ENCODE results near the gene OR6C70. TPM values are rescaled to one million over a fixed set of nuclear protein-coding genes. Genes with fewer than 3 reads are reported as not detected.
"Not testable (repeated sequence)": the region's sequence is repeated elsewhere in the genome, so short reads cannot be mapped to it uniquely, and the experiment has no call there.

The OR6C70 gene
- total RNA-seq, 1 donor, result not detected

DNA sequence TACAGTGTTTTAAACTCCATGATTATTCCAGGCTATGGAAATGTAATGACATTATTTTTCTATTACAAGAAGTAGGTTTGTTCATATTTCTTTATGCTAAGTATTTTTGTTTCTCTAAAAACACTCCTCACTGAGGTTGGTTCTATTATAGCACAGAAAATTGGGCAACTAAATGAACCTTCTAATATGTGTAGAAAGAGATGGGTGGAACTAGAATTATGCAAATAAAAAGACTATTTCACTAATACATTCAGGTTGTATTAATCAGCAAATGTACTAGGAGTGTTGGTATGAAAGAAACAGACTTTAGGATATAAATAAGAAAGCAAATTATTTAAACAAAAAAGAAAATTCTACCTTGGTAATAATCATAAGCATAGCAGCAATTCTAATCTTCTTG lies 21.1 kb downstream of the OR6C70 start:
- H2AFZ ChIP-seq (ENCODE audit: low read length), result no peak overlapping the region
- no peaks in the 10 kb centered on the region for H3K36me3 ChIP-seq (ENCODE audit: insufficient read depth, low read length)
- no peaks in the 10 kb centered on the region for H3K27me3 ChIP-seq (ENCODE audit: insufficient read depth, low read length)
- H3K4me1 ChIP-seq (ENCODE audit: insufficient read depth, low read length), result no peaks in the 10 kb centered on the region
- TF ChIP-seq, protein P1, sequence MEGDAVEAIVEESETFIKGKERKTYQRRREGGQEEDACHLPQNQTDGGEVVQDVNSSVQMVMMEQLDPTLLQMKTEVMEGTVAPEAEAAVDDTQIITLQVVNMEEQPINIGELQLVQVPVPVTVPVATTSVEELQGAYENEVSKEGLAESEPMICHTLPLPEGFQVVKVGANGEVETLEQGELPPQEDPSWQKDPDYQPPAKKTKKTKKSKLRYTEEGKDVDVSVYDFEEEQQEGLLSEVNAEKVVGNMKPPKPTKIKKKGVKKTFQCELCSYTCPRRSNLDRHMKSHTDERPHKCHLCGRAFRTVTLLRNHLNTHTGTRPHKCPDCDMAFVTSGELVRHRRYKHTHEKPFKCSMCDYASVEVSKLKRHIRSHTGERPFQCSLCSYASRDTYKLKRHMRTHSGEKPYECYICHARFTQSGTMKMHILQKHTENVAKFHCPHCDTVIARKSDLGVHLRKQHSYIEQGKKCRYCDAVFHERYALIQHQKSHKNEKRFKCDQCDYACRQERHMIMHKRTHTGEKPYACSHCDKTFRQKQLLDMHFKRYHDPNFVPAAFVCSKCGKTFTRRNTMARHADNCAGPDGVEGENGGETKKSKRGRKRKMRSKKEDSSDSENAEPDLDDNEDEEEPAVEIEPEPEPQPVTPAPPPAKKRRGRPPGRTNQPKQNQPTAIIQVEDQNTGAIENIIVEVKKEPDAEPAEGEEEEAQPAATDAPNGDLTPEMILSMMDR (IDR thresholded peaks at IDR 0.05; ENCODE audit: extremely low read depth, low read depth, low read length), result no peak
- H3K79me2 ChIP-seq (ENCODE audit: insufficient read depth, low read length), result no peaks in the 10 kb centered on the region
- no peak overlapping the region for H3K27ac ChIP-seq (ENCODE audit: low read depth, low read length)
- no peaks in the 10 kb centered on the region for H4K20me1 ChIP-seq (ENCODE audit: insufficient read depth, low read length)
- no peak for DNase-seq (ENCODE audit: insufficient read length, low spot score, missing footprints)
- H3K4me2 ChIP-seq (ENCODE audit: insufficient read depth, low read length), result no peak overlapping the region
- H3K9me3 ChIP-seq (ENCODE audit: low read depth, low read length), result no peaks in the 10 kb centered on the region
- no peak overlapping the region for H3K4me3 ChIP-seq (ENCODE audit: insufficient read depth, low read length)

DNA sequence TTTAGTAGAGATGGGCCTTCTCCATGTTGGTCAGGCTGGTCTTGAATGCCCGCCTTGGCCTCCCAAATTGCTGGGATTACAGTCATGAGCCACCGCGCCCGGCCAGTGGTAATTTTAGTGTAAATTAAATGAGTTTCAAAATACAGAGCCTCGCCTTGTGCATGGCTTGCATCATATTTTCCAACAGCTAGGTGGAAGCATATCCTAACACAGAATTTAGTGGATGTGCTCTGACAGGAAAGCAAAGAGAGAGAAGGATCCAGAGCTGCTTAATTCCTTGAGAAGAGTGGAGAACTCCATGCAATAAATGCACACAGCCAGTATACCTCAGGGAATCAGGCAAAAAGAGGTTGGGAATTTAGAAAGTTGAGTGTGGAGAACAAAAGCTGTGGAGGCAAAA lies 23.6 kb downstream of the OR6C70 start:
- no peak for DNase-seq (ENCODE audit: insufficient read length, low spot score, missing footprints)
- H4K20me1 ChIP-seq (ENCODE audit: insufficient read depth, low read length), result no peaks in the 10 kb centered on the region
- no peaks in the 10 kb centered on the region for H3K36me3 ChIP-seq (ENCODE audit: insufficient read depth, low read length)
- H3K4me2 ChIP-seq (ENCODE audit: insufficient read depth, low read length), result no peak overlapping the region
- no peak overlapping the region for H3K4me3 ChIP-seq (ENCODE audit: insufficient read depth, low read length)
- no peaks in the 10 kb centered on the region for H3K79me2 ChIP-seq (ENCODE audit: insufficient read depth, low read length)
- no peak overlapping the region for H2AFZ ChIP-seq (ENCODE audit: low read length)
- H3K27ac ChIP-seq (ENCODE audit: low read depth, low read length), result no peak overlapping the region
- TF ChIP-seq, protein P1 (IDR thresholded peaks at IDR 0.05; ENCODE audit: extremely low read depth, low read depth, low read length), result no peak
- H3K27me3 ChIP-seq (ENCODE audit: insufficient read depth, low read length), result no peaks in the 10 kb centered on the region
- H3K9me3 ChIP-seq (ENCODE audit: low read depth, low read length), result no peaks in the 10 kb centered on the region
- H3K4me1 ChIP-seq (ENCODE audit: insufficient read depth, low read length), result no peaks in the 10 kb centered on the region

DNA sequence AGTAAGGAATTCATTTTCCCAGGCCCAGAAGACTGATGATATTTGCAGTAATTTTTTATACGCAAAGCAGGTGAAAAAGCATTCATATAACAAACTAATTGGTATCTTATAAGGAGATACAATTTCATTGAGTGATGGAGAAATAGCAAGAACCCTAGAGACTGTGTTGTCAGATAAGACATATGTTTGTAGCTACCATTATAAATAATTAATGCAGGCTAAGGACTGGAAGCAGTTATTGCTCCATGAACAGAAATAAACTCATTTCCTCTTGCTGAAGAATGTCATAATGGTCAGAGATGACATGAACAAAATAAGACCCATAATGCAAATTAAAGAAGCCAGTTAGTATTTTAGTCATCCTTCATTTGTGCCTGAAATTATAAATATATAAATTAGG lies 24.6 kb downstream of the OR6C70 start:
- Histone ChIP-seq H4K20me1 (ENCODE audit: insufficient read depth, low read length) (no peaks in the 10 kb centered on the region), H3K9me3 (ENCODE audit: low read depth, low read length) (no peaks in the 10 kb centered on the region), H3K79me2 (ENCODE audit: insufficient read depth, low read length) (no peaks in the 10 kb centered on the region), H2AFZ (ENCODE audit: low read length) (no peak overlapping the region), H3K27me3 (ENCODE audit: insufficient read depth, low read length) (no peaks in the 10 kb centered on the region), H3K27ac (ENCODE audit: low read depth, low read length) (no peak overlapping the region), H3K4me2 (ENCODE audit: insufficient read depth, low read length) (no peak overlapping the region), H3K4me1 (ENCODE audit: insufficient read depth, low read length) (no peaks in the 10 kb centered on the region), H3K4me3 (ENCODE audit: insufficient read depth, low read length) (no peak overlapping the region), H3K36me3 (ENCODE audit: insufficient read depth, low read length) (no peaks in the 10 kb centered on the region)
- DNase-seq (ENCODE audit: insufficient read length, low spot score, missing footprints), result no peak
- TF ChIP-seq, protein P1 (IDR thresholded peaks at IDR 0.05; ENCODE audit: extremely low read depth, low read depth, low read length), result no peak

DNA sequence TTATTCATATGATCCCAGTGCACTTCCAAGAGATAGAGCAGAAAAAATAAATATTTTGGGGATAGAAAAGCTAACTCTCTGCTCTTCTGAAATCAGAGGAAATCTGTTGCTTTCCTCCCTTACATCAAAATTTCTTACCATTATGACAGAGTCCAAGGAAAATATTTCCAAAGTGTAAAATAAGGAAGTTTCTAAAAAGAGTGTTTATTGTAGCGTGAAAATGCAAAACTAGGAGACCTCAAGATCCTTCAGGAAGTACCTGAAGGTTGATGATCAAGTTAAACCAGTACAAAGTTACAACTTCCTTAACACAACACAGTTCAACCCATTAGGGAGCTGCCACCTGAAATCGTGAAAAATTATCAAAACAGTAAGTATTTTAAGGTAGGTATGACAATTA lies 26.2 kb downstream of the OR6C70 start, which contains the start of gene OR6C2:
Gene OR6C2, plus strand, starts transcription at position 301 of the 400 bp plus-strand sequence. CDS start 8,138 bp downstream, outside the sequence.
- Histone ChIP-seq H3K79me2 (ENCODE audit: insufficient read depth, low read length) (no peaks in the 10 kb centered on the region), H3K27ac (ENCODE audit: low read depth, low read length) (no peak within 1 kb of the TSS), H3K4me2 (ENCODE audit: insufficient read depth, low read length) (no peak within 1 kb of the TSS), H3K4me3 (ENCODE audit: insufficient read depth, low read length) (no peak within 1 kb of the TSS), H3K4me1 (ENCODE audit: insufficient read depth, low read length) (no peaks in the 10 kb centered on the region), H4K20me1 (ENCODE audit: insufficient read depth, low read length) (no peaks in the 10 kb centered on the region), H3K36me3 (ENCODE audit: insufficient read depth, low read length) (no peaks in the 10 kb centered on the region), H3K27me3 (ENCODE audit: insufficient read depth, low read length) (no peaks in the 10 kb centered on the region), H2AFZ (ENCODE audit: low read length) (no peak within 1 kb of the TSS), H3K9me3 (ENCODE audit: low read depth, low read length) (no peaks in the 10 kb centered on the region)
- TF ChIP-seq, protein P1 (IDR thresholded peaks at IDR 0.05; ENCODE audit: extremely low read depth, low read depth, low read length), result no peak
- no peak for DNase-seq (ENCODE audit: insufficient read length, low spot score, missing footprints)

DNA sequence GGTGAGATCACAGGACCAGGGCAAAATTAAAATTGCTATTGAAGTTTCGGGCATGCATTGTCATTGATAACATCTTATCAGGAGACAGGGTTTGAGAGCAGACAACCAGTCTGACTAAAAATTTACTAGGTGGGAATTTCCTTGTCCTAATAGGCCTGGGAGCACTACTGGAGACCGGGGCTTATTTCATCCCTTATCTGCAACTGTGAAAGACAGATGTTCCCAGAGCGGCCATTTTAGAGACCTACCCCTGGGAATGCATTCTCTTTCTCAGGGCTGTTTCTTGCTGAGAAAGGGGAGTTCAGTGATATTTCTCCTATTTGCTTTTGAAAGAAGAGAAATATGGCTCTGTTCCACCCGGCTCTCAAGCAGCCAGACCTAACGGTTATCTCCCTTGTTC lies 28.7 kb downstream of the OR6C70 start:
- H3K4me3 ChIP-seq (ENCODE audit: insufficient read depth, low read length); H2AFZ ChIP-seq (ENCODE audit: low read length); H3K4me2 ChIP-seq (ENCODE audit: insufficient read depth, low read length); H3K27me3 ChIP-seq (ENCODE audit: insufficient read depth, low read length); H3K79me2 ChIP-seq (ENCODE audit: insufficient read depth, low read length); H3K36me3 ChIP-seq (ENCODE audit: insufficient read depth, low read length); H3K4me1 ChIP-seq (ENCODE audit: insufficient read depth, low read length); H3K27ac ChIP-seq (ENCODE audit: low read depth, low read length); DNase-seq (ENCODE audit: insufficient read length, low spot score, missing footprints); H4K20me1 ChIP-seq (ENCODE audit: insufficient read depth, low read length); H3K9me3 ChIP-seq (ENCODE audit: low read depth, low read length): not testable (repeated sequence)
